Measurements from ENCODE around the gene RPTOR.
A peak's percentile ranks its signal among the peaks of the same experiment; 100 is the strongest.

RPTOR gene

DNA sequence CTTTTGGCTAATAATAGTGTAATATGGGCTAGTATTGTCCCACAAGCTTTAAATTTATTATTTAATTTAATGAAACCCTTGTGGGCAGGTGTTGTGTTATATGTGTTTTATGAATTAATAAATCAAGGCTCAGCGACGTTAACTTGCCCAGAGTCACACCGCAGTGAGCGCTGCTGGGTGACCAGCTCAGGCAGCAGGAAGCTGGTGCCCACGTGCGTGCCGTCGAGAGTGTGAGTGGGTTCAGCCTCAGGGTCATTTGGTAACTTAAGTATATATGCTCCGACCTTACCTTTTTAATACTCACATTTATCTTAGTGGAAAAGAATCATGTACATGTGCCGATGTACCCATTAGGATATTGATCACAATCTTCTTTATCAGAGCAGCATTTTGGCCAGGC lies 309.6 kb downstream of the RPTOR start:
- DNase-seq: no peak

DNA sequence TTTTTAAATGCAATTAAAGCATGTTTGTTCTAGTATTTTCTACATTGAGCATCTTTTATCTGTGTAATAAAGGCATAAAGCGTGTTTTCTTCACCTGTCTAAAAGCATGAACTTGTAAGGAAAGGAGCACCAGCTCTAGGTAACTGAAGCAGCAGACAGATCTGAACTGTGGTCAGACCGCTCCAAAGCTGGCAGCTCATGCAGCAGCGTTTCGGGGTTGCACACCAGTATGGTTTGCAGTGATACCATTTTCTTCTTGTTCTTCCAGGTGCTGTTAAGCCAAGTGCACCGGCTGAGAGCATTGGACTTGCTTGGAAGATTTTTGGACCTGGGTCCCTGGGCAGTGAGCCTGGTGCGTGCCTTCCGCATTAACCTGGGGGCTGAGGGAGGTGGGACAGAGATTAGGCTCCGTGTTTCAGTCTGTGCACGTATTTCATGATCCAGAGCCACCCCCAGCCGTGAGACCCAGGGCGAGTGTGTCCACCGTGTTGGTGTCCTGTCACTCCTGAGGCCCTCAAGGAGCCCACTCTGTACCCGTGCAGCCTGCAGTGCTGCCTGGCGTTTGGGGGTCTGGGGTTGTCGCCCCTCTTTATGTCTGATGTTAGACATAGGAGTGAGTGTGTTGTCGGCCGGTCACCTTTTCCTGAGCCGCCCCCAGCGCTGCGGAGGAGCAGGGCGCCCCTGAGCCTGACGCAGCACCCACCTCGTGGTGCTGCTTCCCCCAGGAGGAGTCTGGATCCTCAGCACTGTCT lies 310.7 kb downstream of the RPTOR start:
- DNase-seq: no peak

DNA sequence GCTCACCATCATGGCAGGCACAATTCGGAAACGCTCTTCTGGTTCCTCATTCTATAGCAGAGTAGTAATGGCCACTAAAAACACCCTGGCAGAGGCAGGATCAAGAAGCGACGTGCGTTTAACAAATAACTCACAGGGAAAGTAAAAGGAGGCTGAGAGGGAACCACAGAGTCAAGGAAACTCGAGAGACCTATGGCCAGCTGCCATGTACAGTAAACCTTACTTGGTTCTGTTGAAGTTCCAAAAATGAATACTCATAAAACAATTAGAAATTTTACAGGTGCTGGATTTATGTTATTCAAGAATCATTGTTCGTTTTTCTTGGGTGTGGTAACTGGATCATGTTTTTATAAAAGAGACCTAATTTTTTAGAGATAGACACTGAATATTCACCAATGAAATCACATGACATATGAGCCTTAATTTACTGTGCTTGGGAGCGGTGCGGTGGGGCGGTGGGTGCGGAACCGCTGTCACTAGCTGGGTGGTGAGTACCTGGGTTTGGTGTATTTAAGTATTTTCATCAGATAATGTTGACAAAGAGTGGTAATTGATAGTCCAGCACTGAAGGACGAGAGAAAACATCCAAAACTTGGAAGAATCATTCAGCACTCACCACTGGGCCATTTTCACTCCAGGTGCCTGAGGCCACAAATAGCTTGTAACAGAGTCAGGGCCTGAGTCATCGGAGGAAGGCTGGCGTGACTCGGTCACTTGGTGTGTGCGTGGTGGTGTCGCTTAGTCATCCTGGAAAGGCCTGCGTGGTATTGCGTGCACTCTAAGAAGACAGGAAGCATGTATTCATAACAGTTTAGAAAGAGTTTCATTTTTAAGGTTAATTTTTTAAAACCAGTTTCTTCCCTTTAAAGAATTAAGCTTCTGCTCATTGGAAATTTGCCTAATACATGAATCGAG lies 311.6 kb downstream of the RPTOR start:
- DNase-seq: peak; percentile 70 to 71

DNA sequence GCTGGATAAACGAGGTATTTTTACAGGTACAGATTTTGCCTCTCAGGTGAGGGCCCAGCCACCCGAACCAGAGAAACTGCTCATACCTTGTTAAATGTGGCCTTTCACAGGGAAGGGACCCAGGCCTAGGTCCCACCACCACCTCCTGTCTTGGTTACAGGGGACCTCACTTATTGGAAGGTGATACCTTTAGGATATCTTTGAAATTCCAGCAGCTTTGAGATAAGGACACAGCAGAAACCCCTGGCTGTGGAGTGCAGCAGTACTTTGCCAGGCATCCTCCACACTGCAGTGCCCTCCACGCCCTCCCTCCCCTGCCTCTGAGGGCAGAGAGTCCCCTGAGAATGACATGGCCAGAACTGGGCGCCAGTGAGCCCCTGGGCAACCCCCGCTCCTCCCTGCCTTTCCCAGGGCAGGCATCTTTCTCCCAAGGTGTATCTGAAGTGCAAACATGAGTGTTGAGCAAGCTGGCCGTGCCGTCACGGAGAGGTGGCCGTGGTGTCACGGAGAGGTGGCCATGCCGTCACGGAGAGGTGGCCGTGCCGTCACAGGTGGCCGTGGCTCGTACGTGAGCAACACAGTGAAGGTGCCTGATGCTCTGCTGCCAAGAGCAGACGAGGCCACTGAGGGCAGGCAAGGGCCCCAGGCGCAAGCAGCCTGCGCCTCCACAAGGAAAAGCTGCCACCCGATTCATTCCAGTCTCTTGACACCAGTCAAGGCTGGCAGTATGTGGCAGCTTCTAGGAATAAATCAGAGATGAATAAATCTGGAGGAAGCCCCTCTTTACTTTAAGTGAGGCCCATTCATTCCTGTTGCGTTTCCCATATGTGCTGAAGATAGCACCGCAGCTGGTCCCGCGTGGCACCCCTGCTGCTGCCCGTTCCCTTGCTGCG lies 312.5 kb downstream of the RPTOR start:
- no peak for DNase-seq

DNA sequence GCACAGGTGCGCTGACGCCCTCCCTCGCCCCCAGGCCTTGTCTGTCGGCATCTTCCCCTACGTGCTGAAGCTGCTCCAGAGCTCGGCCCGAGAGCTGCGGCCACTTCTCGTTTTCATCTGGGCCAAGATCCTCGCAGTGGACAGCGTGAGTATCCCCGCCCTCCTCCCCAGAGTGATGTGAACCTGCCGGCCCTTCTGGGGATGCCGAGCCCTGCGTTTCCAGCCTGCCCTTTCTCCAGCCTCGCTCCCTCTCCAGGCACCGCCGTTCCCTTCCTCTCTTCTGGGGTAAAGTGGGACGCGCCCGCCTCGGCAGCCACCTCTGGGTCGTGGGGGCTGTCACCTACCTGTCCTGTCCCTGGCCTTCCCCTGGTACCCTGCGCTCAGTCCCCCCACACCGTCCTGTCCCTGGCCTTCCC lies 313.1 kb downstream of the RPTOR start:
- no peak for DNase-seq

DNA sequence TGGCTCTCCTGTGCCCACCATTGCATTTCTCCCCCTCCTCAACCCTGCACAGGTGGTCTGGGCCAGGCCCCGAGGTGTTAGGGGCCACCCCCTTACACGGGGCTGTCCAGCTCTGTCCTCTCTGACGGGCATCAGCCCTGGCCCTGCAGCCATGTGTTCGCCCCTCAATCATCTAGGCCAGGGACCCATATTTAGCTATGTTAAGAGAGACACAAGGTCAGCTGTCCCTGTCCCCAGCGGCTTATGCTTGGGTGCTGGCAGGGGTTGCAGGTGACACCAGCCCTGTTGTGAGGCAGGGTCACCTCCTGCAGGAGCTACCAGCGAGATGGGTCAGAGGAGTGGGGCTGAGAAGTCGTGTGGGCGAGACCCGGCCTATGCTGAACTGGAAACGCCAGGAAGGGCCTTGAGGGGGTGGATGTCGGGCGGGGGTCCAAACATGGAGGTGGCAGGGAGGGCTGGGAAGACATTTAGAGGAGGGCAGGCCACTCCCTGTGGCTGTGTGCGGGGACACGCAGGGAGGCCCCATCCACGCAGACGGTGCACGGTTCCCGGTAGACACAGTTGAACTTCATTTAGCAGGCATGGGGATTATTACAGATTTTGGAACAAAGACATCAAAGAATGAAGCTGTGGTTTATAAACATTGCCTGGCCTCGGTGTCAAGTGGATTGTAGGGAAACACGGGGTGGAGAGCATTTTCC lies 313.8 kb downstream of the RPTOR start:
- DNase-seq: no peak

DNA sequence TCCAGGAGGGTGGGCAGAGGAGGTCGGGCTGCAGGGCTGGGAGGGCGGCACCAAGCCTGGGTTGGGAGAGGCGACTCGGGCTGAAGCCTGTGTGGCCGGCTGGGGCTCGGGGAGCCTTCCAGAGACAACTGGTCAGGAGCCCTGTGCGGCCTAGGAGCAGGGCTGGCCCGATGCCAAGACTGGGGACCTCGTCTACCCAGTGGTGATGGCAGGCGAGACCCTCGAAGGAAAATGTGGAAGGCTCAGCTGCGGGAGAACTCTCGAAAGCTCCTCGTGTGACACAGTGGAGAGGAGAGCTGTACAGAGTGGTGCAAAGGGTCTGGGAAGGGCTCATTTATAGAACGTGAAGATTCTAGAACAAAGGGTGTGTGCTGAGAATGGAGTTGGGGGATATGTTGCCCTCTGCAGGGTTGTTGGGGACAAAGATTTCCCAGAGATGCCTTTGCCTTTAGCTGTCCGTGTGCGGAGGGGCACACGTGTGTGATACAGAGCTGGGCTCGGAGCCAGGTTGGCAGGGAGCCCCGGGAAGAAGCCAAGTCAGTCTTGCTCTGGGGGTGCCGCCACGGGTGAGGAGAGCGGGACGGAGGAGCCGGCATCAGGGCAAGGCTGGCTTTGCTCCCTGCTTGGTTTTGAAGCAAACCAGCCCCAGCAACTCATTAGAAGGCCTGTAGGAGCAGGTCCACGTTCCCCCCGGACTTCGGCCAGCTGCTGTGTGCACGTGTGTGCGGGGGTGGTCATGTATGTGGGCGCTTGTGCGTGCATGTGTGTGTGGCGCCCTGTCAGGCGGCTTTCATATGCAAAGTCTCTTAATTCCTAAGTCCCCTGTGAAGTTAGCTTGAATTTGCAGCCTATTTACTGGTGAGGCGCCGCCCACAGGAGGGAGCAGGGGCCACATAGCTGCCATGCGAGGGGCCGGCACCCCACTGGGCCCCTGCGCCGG lies 314.6 kb downstream of the RPTOR start:
- DNase-seq: no peak

DNA sequence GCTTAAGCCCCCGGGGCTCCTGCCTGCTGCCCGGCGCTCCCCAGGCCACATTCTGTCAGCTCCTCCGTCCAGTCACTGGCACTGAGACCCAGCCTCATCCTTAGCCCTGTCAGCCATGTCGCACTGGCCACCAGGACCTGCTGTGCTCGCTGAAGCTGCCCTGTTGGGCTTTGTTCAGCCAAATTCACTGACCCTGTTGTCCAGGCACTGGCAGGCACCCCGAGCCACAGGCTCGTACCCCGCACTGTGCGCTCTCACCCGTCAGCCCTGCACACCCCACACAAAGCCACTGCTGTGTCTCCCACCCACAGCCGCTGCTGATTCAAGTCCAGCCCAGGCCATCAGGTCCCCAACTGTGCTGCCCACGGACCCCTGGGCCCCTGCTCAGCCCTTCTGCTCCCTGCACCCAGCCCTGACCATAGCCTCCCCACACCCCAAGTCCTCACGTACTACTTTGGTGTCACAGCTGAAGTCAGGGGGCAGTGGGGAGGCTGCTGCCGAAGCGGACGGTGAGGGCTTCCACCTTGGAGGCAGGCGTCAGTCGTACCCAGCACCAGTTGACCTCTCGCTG lies 315.5 kb downstream of the RPTOR start:
- DNase-seq: no peak

DNA sequence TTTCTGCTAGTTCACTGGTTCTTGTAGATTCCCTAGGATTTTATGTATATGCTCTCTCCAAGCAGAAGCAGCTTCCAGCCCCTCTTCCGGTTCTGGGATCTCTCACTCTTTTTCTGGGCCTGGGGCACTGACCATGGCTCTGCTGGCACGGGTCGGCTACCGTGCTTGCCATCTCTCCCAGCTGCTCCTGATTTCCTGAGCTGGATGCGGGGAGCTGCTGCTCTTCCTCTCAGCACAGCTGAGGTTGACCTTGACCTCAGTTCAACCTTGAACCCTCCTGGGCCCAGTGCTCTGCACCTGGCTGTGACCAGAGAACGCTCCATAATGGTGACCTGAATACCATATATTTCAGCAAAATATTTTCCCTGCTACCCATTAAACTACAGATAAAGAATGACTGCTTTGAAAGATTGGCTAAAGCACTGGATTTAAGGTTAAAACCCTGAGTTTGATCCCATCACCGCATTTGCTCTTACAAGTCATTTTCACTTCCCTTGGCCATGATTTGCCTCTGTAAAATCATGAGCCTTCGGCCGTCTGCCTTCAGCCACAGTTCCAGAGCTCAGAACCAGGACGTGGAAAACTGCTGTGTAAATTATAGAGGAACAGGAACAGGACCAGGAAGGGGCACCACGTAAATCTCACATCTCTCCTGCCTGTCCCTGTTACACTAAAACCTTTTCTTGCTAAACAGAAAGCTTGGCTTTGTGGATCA lies 316.2 kb downstream of the RPTOR start:
- DNase-seq: no peak

DNA sequence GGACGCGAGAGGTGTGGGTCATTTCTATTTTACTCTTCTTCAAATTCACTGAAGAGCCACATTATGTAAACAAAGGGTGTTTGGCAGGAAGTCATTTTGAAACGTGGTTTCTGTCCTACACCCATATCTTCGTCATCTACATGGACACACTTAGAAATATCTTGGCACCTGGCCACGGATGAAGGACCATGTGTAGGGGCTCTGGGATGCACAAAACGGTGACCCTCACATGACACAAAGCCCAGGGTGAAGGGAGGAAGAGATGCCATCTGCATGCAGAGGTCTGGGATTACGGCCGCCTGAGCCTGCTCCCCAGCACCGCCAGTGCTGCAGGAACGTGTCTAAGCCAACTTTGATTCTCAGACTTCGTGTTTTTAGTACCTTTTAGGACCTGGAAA lies 316.8 kb downstream of the RPTOR start:
- DNase-seq: no peak

DNA sequence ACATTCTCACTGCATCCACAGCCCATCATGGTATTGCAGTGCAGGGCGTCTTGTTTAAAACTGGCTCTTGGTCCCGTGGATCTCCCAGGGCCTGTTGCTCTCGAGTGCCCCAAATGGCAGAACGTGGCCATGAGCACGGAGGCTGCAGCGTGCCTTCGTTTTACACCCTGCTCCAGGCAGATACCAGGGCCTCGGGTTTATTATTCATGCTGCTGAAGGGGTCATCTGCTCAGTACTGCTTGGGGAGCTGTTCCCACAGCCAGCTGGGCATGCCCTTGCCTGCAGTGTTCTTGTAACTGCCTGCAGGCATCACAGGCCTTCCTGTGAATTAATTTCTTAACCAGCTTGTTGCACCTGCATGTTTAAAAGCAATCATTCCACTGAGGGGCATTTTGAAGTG lies 317.3 kb downstream of the RPTOR start:
- DNase-seq: peak in 1 of 2 donors; percentile 51

DNA sequence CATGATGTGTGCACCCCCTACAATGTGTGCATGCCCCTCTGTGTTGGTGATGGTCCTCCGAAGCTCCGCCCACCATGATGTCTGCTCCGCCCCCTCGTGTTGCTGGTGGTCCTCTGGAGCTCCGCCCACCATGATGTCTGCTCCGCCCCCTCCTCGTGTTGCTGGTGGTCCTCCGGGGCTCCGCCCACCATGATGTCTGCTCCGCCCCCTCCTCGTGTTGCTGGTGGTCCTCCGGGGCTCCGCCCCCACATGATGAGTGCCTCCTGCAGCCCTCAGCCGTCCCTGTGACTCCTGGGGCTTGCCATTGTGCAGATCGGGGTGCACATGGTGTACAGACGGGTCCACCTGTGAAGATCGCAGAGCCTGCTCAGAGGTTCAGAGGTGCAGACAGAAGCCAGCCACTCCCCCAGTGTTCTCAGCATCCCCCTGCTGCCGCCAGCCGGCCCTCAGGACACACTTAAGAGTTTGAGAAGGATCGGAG lies 317.9 kb downstream of the RPTOR start:
- DNase-seq: no peak

DNA sequence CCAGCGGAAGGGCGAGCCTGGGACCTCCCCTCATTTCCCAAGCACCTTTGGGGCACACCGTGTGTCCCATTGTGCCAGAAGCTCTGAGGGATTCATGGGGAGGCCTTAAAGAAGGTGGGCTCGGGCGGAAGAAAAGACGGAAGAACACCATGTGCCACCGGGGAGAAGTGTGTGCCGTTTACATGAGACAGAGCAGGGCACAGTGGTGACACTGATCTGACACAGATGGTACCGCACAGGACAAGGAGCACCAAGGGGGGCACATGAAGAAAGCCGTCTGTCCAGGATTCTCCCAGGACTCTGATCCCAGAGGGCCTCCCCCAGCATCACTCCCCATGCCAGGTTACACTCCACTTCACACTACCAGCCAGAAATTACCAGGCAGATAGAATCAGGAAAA lies 318.3 kb downstream of the RPTOR start:
- no peak for DNase-seq

DNA sequence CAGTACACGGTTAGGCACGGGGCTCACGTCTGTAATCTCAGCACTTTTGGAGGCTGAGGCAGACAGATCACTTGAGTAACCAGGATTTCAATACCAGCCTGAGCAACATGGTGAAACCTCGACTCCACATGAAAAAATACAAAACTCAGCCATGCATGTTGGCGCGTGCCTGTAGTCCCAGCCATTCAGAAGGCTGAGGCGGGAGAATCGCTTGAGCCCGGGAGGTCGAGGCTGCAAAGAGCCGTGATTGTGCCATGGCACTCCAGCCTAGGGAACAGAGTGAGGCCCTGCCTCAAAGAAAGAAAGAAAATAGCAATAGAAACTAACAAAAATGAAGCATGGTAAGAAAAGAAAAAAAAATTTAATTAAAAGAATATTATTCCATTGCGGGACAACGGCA lies 319.0 kb downstream of the RPTOR start:
- DNase-seq: no peak

DNA sequence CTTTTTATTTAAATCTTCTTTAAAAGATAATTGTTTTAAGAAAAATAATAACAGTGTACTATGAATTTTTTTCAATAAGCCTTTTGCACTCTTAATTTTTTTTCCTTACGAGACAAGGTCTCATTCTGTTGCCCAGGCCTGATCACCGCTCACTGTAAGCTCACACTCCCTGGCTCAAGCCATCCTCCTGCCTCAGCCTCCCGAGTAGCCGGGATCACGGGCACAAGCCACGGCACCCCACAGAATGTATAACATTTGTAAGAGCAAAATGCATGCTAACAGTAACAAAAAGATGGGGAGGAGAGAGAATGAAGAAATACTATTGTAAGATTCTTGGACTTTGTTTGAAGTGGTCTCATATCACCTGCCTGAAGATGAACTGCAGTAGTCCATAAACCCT lies 320.1 kb downstream of the RPTOR start:
- no peak for DNase-seq

DNA sequence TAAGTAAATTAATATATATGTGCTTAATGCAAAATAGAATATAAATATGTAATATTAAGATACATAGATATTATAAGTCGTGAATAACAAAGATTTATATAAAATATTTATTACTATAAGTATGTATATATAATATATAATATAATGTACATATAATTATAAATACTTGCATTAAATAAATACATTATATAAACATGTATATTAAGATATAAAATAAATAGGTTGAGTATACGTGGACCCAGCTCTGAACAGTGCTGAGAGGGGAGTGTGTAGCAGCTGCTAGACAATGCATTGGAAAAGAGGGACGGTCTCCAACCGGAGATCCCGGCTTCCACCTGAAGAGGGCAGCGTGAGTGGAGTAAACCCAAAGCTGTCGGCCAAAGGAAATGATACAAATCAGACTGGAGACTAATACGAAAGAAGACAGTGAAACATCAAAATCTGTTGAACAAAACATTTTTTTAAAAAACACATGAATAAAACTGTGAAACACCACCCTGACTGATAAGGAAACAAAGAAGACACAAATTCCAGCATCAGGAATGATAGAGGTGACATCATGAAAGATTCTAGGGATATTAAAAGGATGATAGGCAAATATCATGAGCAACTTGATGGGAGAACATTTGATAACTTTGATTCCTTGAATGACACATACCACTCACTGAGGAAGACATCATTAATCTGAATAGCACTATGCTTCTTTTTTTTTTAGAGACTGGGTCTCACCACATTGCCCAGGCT lies 321.6 kb downstream of the RPTOR start:
- peak; percentile 64 to 70 for DNase-seq

DNA sequence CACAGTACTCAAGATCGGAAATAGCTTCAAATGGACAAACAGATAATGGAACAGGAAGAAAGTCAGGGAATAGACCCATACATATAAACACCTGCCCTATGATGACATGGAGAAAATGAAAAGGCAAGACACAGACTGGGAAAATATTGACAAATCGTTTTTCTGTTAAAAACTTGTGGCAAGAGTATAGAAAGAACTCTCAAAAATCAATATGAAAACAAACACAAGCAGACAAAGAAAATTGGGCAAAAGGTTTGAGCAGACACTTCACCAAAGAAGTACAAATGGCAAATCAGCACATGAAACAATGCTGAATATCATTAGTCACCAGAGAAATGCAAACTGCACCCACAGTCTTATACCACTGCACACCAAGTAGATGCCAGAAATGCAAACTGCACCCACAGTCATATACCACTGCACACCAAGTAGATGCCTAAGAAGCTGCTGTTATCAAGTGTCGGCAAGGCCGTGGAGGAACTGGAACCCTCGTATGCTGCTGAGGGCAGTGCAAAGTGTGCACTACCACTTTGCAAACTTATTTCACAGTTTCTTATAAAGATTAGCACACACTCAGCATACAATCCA lies 323.5 kb downstream of the RPTOR start:
- DNase-seq: no peak

DNA sequence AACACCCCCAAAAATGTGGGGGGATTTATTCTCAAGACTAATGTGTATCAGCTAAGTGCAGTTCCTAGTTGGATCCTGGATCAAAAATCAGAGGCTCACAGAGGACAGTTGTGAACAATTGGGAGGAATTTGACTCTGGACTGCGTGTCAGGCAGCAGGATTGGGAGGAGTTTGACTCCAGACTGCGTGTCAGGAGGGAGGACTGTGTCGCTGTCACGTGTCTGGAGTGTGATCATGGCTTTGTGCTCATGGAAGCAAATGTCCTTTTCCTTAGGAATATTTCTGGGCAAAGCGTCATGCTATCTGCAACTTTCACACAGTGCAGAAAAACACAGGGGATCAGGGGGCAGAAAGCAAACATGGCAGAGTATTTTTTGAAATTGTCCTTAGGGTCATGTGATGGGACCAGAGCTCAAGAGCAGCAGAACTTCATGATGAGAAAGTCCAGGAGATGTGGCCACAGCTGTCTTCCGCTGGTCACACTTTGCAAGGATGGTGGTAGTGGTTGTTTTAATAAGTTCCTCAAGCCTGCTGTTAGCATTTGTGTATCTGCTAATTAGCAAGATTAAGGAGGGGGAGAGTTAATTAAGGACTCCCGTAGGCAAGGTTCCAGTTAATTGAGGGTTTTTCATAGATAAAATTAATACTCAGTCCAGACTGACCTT lies 325.0 kb downstream of the RPTOR start:
- no peak for DNase-seq

All from CD4-positive, alpha-beta T cell treated with Interferon alpha-2 for 1 hour (primary cell).